K562 (cell line): Measurements from ENCODE around the gene PEDS1. TPM values are rescaled to one million over a fixed set of nuclear protein-coding genes. Genes with fewer than 3 reads are reported as not detected.

ENCODE experiments used
- BCLAF1 ChIP-seq, 2 experiments: fragments of 450-650 bp in 1 of 2; IDR thresholded peaks; 2 replicates each; pipeline ENCODE4 v1.6.1; 2011 to 2017; ENCODE audit warnings: low read depth in 2 of 2, antibody characterized with exemption in 1 of 2, borderline replicate concordance in 1 of 2, low read length in 1 of 2, mild to moderate bottlenecking in 1 of 2, mixed read lengths in 1 of 2; ENCODE audit not compliant: control insufficient read depth in 1 of 2
- COPS2 ChIP-seq: fragments of 450-650 bp; conservative IDR thresholded peaks from 2 replicates; pipeline ENCODE4 v1.6.1; 2016; ENCODE audit warnings: mild to moderate bottlenecking, moderate library complexity
- CREB3L1 ChIP-seq: fragments of 450-650 bp; IDR thresholded peaks from 2 replicates; pipeline ENCODE4 v1.6.1; 2014; ENCODE audit warnings: low read depth, mild to moderate bottlenecking, moderate library complexity, borderline replicate concordance
- DACH1 ChIP-seq: fragments of 450-650 bp; IDR thresholded peaks from 2 replicates; pipeline ENCODE4 v1.6.1; 2018; ENCODE audit not compliant: partially characterized antibody
- FOSL1 ChIP-seq: fragments of 200-800 bp; sonication (Bioruptor generic); conservative IDR thresholded peaks from 2 replicates; pipeline ENCODE4 v1.6.1; 2016; ENCODE audit warnings: missing genetic modification characterization, missing compliant biosample characterization
- FOXJ3 ChIP-seq: sonication (generic); formaldehyde crosslinking; IDR thresholded peaks from 2 replicates; pipeline ENCODE4 v1.4.0; 2020; ENCODE audit warnings: mild to moderate bottlenecking, missing genetic modification reagents
- FOXK1 ChIP-seq: sonication (generic); formaldehyde crosslinking; IDR thresholded peaks from 2 replicates; pipeline ENCODE4 v1.8.0; 2022; ENCODE audit warnings: missing genetic modification reagents, mild to moderate bottlenecking, borderline replicate concordance
- HDAC8 ChIP-seq: fragments of 450-650 bp; IDR thresholded peaks from 2 replicates; pipeline ENCODE4 v1.6.1; 2016; ENCODE audit warnings: mild to moderate bottlenecking, missing genetic modification characterization, moderate library complexity, missing compliant biosample characterization
- KLF1 ChIP-seq: fragments of 450-650 bp; IDR thresholded peaks from 2 replicates; pipeline ENCODE4 v1.6.1; 2016; ENCODE audit warnings: missing genetic modification characterization, missing compliant biosample characterization
- KLF6 ChIP-seq: fragments of 250-450 bp; sonication (Bioruptor Pico); IDR thresholded peaks from 2 replicates; pipeline ENCODE4 v1.4.0; 2020; ENCODE audit warnings: mild to moderate bottlenecking, moderate library complexity, borderline replicate concordance
- NR2F6 ChIP-seq: fragments of 450-650 bp; formaldehyde crosslinking; IDR thresholded peaks from 2 replicates; pipeline ENCODE4 v1.4.0; 2020; ENCODE audit warnings: mild to moderate bottlenecking
- SIN3A ChIP-seq, 2 experiments: fragments of 150-350 bp in 1 of 2; IDR thresholded peaks; 2 replicates each; pipeline ENCODE4 v1.6.1; 2011 to 2016; ENCODE audit warnings: borderline replicate concordance in 2 of 2, low read depth in 2 of 2, low read length in 2 of 2, mild to moderate bottlenecking in 2 of 2, moderate library complexity in 2 of 2; ENCODE audit not compliant: control insufficient read depth in 1 of 2
- TEAD4 ChIP-seq, 2 experiments: sonication (generic) in 1 of 2; formaldehyde crosslinking in 1 of 2; IDR thresholded peaks; 2 replicates each; pipeline versions ENCODE4 v1.6.1 to v1.8.0; 2012 to 2022; ENCODE audit warnings: borderline replicate concordance in 1 of 2, inconsistent platforms in 1 of 2, low read length in 1 of 2, mild to moderate bottlenecking in 1 of 2, missing genetic modification reagents in 1 of 2
- TFAP4 ChIP-seq: sonication (generic); formaldehyde crosslinking; IDR thresholded peaks from 2 replicates; pipeline ENCODE4 v1.8.0; 2022; ENCODE audit warnings: missing genetic modification reagents, mild to moderate bottlenecking, moderate library complexity, borderline replicate concordance
- ZNF282 ChIP-seq: sonication (generic); formaldehyde crosslinking; IDR thresholded peaks from 2 replicates; pipeline ENCODE4 v1.8.1; 2023; ENCODE audit warnings: missing genetic modification reagents
- ZNF512 ChIP-seq: IDR thresholded peaks from 2 replicates; pipeline ENCODE4 v1.6.1; 2016; ENCODE audit warnings: missing genetic modification characterization, missing compliant biosample characterization
- ZNF586 ChIP-seq: fragments of 450-650 bp; formaldehyde crosslinking; conservative IDR thresholded peaks from 2 replicates; pipeline ENCODE4 v1.4.0; 2020; ENCODE audit warnings: mild to moderate bottlenecking, moderate library complexity
- ZZZ3 ChIP-seq: fragments of 450-650 bp; IDR thresholded peaks from 2 replicates; pipeline ENCODE4 v1.6.1; 2016; ENCODE audit warnings: antibody characterized with exemption, mild to moderate bottlenecking, moderate library complexity
- polyA plus RNA-seq, 8 experiments: library from polyadenylated mRNA; depleted of rRNA in 4 of 8; stranded (reverse) in 5 of 8; unstranded in 3 of 8; fragments of >200 nt; fragmentation: Nextera tagmentation in 2 of 8; fragmentation: Illumina TruSeq in 1 of 8; extraction: Ambion mirVana in 2 of 8; extraction: Trizol in 1 of 8; gene quantifications; 2 replicates each; pipeline versions ENCODE4 v1.2.1 to v1.2.3, GENCODE V29; 2011 to 2014; ENCODE audit warnings: inconsistent platforms in 1 of 8, missing spikeins in 1 of 8
- total RNA-seq, 7 experiments: library from RNA; depleted of rRNA in 6 of 7; stranded (reverse); fragments of >200 nt in 6 of 7; fragmentation: Illumina TruSeq in 2 of 7; extraction: Trizol in 2 of 7; gene quantifications; 2 replicates each; pipeline versions ENCODE4 v1.2.1 to v1.2.3, GENCODE V29; 2011 to 2021; ENCODE audit warnings: low replicate concordance in 1 of 7

PEDS1 gene
- total and polyA plus RNA-seq, 9 of the 15 experiments (the other 6 are each of a cell fraction or from before 2014, with no cell fraction given) = 2.9 to 38.5 (median 24.2) TPM

GRCh38 chr20:50165684-50166554 lies 12.4 kb upstream of the PEDS1 start (continued):
- TF ChIP-seq BCLAF1 (IDR thresholded peaks at IDR 0.05; ENCODE audit: borderline replicate concordance in 1 of 2, control insufficient read depth in 1 of 2, low read depth in 2 of 2, low read length in 1 of 2) = no peak
- peak; percentile 100 for TF ChIP-seq FOSL1
- TF ChIP-seq CREB3L1 = peak; percentile 96
- TF ChIP-seq KLF6 (CRISPR knock-in tag) = peak; percentile 80; the same call in 1 of the 2 replicates
- no peak for TF ChIP-seq FOXK1 (CRISPR knock-in tag)
- no peak for TF ChIP-seq COPS2
- peak; percentile 100 for TF ChIP-seq TFAP4 (CRISPR knock-in tag)
- TF ChIP-seq TEAD4 (IDR thresholded peaks at IDR 0.05; ENCODE audit: low read length) = peak; percentile 94
- TF ChIP-seq TEAD4 (CRISPR knock-in tag; IDR thresholded peaks at IDR 0.05; ENCODE audit: borderline replicate concordance) = peak; percentile 92
- TF ChIP-seq HDAC8 (tag) = peak; percentile 40; the same call in 1 of the 2 replicates
- no peak for TF ChIP-seq ZNF282 (CRISPR knock-in tag)
- TF ChIP-seq ZNF512 = peak; percentile 54; the same call in 1 of the 2 replicates
- TF ChIP-seq KLF1 = peak; percentile 84
- 0 out of 2 replicates have a peak, but pooled peaks have one; percentile 27 for TF ChIP-seq ZZZ3
- TF ChIP-seq ZNF586 = no peak
- TF ChIP-seq FOXJ3 (CRISPR knock-in tag) = no peak
- peak; percentile 94 for TF ChIP-seq DACH1
- no peak for TF ChIP-seq NR2F6 (CRISPR knock-in tag)
- peak; percentile 51 to 76; a peak in 1 of 4 replicates for TF ChIP-seq SIN3A (IDR thresholded peaks at IDR 0.05; ENCODE audit: borderline replicate concordance in 2 of 2, control insufficient read depth in 1 of 2, low read depth in 2 of 2, low read length in 2 of 2)
